NCI-H1694 (cell line): Measurements from ENCODE around the gene ATPAF2.

ENCODE experiments used
- DNase-seq: peaks from one replicate; lab custom pipeline; 2025; lab: John Stamatoyannopoulos, UW

ATPAF2 gene

DNA sequence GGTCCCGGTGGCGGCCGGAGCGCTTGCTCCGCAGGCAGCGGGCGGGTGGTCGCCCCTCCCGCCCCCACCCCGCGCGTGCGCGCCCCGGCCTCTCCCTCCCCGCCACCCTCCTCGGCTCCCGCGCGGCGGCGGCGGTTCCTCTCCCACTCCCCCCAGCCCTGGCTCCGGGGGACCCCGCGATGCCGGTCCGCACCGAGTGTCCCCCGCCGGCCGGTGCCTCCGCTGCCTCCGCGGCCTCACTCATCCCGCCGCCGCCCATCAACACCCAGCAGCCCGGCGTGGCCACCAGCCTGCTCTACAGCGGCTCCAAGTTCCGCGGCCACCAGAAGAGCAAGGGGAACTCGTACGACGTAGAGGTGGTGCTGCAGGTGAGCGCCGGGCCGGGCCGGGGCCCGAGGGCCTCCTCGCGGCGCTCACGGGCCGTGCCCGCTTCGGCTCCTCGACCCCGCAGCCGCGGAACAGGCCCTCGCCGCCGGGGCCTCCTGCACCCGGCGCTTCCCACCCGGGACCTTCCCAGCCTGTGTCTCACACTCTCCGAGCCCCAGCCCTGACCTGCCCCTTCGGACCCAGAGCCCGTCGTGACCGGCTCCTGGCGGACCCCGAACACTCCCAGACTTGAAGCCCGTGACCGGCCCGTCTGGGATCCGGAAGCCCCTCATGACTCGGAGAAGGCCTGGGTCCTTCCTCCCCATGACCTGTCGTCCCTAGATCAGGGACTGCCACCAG, 730 bp upstream of the ATPAF2 start:
- no peak for DNase-seq

DNA sequence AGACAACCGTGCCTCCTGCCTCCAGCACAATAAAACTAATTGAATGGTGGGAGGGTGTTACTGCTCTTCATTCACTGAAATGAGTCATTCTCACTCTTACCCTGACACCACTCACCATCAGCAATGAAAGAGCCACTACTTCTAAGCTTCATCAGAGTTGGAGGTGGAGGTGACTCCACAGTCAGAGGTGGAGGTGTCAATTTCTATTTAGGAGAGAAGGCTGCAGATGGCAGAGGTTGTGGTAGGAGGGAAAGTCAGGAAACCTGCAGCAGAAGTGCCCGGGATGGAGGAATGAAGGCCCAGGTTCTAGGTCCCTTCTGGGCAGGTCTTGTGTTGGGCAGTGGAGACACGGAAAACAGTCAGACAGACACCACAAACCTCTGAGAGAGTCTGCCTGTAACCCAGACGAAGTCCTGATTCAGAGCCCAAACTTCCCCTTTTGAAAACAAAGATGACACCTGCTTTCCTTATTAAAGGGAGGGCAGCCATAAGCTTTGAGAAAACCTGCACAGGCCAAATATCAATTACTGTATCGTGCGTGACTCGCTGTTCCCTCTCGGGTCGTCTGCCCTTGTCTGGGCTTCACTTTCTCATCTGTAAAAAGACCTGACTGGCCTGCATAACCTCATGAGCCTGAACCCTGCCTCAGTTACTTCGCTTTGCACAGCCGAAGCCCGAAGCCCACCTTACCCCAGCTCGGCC, 668 bp downstream of the ATPAF2 start:
- no peak for DNase-seq

DNA sequence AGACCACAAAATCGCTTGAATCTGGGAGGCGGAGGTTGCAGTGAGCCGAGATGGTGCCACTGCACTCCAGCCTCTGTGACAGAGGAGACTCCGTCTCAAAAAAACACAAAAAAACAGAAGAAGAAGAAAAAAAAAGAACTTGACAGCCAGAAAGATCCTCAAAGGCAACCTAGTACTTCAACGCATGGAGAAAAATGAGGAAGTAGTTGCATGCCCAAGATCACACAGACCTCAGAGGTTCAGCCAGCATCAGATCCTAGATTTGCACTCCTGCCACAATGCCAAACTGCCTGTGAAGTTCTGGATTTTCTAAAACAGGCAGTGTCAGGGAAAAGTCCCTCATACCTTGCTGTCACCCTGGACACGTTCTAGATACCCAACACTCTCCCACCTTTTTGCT, 1.5 kb downstream of the ATPAF2 start:
- DNase-seq = no peak

DNA sequence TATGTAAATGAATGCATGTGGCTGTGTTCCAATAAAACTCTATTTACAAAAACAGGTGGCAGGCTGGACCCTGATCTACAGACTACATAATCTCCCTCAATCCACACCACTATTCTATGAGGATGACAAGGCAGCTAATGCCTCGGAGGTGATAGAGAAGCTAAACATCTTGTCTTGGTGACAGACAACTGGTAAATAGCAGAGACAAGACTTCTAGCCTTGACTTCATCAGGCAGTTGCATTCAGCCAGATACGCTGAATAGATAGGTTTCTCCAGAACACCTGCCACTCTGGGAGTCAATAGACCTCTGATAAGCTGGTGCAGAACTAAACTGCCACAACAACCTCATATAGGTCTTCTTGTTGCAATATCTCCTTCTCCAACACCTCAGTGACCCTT, 3.3 kb downstream of the ATPAF2 start:
- no peak for DNase-seq

DNA sequence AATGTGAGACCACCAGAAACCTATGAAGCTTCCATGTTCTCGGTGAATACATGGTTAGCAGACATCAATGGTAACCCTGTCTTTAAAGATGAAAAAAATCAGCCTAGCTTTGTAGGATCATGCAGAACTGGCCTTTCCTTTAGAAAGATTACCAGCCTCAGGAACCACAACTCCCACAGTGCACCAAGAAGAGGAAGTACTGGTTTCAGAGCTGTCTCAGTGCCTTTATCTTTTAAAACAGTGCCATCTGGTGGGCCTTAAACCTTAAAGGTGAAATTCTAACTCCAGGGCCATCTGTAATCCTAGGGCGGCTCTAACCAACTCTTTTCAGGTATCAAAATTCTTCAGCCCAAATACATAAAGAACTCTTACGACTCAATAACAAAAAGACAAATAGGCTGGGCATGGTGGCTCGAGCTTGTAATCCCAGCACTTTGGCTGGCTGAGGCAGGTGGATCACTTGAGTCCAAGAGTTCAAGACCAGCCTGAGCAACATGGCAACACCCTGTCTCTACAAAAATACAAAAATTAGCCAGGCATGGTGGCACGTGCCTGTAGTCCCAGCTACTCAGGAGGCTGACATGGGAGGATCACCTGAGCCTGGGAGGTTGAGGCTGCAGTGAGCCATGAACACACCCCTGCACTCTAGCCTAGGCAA, 5.4 kb downstream of the ATPAF2 start:
- peak; percentile 94 for DNase-seq

DNA sequence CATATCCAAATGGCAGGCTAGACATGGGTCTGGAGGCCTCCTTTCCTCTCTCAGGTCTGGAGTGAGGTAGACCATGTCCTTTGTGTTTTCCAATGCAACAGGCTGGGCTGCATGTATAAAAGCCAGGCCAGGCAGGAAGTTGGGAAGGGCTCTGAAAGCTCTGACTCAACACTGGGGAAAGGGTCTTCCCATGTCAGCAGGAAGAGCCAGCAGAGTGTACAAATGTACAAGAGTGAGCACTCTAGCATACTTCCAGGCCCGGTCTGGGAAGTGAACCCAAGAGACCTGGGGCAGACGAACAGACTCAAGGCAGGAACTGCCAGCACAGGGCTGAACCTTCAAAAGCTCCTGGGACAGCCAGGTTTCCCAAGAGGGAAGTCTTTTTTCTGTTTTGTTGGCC, 7.0 kb downstream of the ATPAF2 start:
- no peak for DNase-seq

DNA sequence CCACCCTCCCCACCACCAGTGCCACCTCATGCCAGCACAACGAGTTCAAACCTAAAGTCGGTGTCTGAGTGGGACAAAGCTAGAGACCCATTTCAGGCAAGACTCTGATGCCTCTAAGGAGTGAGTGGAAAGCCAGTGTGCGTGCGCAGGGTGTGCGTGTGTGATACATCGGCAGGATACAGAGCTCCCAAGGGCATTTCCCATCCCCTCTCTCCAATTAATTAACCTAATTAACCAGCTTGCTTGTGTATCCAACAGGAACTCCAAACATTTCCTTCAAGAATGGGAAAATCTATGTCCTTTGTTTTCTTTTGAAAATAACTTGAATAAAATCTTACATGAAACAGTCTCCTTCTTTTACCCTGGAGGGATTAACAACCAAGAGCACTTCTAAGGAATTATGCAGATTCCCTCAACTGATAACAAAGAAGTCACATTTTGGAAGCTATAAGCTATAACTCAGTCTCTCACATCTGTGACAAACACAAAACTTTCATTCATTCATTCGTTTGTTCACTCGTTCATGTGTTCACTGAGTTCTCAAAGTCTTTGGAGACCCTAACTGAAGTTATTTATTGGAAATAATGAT, 9.9 kb downstream of the ATPAF2 start:
- DNase-seq = no peak

DNA sequence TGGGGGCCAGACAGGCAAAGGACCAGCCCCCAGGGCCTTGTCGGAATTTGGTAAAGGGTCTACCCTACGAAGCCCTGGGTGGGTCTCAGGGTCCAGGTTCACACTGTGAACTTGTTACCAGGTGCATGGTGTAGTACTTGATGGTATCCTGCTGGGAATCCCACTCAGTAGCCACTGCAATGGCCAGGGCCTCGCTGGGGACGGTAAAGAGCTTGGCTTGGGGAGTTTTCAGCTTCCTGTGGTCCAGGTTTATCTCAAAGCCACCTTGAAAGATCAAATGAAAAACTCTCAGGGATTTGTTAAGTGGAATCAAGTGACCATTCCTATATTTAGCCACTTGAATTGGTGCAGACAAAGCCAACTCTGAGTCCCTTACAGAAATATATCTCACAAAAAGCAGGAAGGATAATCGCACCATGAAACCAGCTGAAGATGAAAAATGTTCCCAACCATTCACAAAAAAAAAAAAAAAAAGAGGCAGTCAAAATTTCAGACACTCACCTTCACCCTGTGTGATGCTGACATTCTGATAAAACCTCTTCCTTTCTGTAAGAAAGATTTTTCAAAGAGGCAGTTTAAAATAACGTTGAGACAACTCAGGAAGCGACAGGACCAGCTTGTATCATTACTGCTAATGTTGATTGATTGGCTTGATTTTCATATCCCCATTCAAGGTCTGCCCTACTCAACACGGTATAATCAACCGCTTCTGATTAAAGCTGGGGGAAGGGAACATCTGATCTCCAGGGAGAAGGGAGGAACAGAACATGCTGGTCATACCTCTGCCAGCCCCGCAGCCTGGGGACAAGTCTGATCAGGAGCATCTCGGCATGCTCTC, 10.6 kb downstream of the ATPAF2 start:
- DNase-seq = peak; percentile 67

DNA sequence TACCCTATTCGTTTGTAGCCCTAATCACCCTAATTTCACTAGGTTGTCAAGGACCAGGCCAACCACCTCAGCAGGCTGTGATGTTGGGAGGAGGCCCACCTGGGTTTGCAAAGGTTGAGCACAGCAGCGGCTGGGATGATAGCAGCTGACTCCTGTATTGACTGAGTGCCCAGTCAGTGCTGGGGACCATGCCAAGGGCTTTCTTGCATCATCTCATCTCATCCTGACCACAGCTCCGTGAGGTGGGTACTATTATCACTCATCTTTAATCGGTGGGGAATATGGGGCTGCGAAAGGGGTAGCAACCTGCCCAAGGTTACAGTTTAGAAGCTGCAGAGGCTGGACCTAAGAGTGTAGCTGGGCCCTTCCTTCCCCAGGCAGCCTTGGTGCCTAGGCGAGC, 11.7 kb downstream of the ATPAF2 start:
- DNase-seq = no peak

DNA sequence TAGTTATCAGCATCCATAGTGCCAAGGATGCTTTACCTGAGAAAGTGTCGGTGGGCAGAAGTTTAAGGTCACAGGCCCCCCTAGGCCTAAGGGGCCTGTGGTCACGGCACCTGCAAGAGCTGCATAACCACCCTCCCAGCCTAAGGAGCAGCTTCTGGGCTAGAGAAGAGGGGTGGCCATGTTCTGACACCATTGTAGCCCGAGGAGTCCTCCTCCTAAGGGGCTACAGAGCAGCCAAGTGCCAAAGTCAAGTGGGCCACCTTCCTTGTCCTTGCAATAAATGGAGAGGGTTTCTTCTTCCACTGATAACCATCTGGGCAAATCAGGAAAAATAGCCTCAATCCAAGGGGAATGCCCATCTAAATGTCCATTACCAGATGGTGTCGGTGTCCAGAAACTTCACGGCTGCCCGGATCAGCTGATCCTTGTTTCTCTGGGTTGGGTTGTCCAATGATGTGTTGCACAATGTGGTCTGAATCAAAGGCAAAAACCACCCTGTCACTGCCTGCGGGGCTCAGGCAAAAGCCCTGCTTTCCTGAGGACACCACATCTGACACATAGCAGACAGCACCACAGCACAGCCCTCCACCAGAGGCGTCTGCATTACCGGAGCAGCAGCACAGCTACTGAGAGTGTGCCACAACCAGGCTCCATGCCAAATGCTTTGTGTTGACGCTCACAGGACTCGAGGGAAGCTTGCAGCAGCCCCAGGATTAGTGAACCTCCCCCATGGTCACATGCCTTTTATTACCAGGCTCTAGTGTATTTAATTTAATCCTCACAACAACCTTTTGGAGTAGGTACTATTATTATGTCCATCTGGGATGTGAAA, 12.8 kb downstream of the ATPAF2 start:
- DNase-seq = peak; percentile 97

DNA sequence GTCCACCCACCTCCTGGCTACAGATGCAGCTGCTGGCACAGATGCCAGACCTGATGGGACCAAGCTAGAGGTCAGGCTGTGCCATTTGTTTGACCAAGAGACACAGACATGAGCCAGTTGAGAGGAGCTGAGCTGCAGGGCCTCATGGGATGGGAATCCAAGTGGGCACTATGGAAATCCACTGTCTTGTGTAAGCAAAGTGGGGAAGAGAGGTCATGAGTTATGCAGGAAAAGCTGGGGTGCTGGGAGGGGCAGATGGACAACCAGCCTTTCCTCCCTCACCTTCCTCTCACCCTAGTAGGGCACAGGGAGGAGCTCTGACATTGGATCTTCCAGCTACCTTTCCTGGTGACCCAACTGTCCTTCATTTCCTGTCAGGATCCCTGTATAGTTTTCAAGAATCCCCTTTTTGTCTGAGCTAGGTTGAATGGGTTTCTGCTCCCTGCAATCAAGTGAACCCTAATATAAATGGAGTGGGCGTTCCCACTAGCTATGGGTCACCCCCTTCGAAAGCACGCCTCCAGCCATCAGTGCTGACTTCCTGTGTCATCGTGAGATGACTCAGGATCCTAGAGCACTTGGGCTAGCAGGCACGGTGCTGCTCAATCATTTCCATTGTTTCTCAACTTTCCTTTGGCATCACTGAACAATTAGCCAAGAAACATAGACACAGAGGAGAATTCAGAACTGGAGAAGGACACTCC, 13.6 kb downstream of the ATPAF2 start:
- DNase-seq = no peak

DNA sequence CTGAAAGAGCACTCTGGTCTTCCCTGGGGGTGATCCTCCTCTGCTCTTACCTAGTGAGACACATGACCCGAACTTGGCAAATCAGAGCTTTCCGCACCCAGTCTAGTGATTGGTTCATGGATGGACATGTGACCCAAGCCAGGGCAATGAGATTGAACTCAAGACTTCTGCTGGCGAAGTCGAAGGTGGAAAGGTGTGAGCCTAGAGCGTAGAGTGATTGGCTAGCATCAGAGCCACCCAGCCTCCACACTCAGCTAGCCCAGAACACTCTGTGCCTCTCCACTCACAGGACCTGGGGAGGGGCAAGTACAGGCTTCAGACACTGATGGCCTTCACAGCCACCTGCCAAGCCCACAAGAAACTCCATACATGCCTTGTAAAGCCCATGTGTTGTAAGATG, 17.6 kb downstream of the ATPAF2 start:
- no peak for DNase-seq

DNA sequence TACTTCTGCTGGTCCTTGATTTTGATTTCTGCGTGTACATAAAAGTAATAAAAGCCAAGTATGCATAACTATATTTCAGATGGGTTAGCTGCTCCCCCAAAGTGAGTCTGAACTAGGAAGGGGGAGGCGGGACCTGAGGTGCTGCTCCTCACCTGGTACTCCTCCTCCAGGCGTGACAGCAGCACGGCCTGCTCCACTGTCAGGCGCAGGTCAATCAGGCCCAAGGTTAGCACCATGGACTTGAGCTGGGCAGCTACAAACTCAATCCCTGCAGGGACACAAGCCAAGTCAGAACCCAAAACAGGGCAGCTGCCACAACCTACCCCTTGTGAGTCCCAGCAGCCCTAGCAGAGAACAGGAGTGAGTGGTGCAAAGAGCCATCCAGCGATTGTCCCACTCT, 18.0 kb downstream of the ATPAF2 start:
- DNase-seq = no peak

DNA sequence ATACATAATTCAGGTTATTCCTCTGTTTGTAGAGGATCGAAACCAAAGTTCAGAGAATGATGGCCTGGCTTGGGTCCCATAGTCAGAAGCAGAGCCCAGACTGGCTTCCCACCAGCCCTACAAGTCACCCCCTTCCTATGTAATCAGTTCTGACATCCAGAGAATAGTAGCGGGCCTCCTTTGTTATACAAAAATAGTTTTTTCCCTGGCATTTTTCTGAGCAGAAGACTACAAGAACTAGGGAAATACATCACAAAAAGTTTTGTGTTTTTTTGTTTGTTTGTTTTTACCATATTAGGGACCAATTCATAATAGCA, 19.2 kb downstream of the ATPAF2 start:
- no peak for DNase-seq

DNA sequence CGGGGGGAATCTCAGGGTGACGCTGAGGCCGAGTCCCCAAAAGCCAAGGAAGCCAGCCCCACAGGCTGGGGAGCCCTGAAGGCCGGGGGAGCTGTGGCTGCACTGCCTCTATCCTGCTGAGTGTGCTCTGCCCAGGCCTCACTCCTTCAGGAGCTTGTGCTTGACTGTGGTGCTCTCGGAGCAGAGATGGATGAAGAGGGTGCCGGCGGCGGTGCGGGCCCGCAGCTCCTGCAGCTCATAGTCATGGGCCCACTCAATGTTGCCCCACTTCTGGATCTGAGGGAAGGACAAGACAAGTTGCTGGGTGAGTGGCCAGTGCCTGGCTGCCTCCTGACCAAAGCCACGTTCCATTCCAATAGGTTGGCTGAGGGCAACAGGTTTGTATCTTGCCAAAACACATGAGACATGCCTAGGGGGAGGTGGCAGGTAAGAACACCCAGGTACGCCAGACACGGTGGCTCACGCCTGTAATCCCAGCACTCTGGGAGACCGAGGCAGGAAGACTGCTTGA, 20.5 kb downstream of the ATPAF2 start:
- no peak for DNase-seq

DNA sequence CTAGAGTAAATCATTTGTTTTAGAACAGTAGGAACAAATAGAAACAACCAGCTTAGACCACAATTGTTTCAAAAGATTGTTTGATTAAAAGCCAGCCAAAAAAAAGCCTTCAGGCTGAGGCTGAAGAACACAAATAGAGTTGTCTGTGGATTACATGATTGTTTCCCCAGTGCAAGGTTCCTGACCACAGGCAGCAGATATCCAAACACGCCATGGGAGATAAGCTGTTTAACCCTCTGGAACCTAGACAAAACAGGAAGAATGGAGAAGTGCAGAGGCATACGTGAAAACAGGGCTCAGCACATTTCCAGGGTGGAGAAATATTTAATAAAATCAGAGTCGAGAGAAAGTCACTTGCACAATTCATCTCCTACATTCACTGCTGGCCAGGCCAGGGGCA, 21.0 kb downstream of the ATPAF2 start:
- no peak for DNase-seq

DNA sequence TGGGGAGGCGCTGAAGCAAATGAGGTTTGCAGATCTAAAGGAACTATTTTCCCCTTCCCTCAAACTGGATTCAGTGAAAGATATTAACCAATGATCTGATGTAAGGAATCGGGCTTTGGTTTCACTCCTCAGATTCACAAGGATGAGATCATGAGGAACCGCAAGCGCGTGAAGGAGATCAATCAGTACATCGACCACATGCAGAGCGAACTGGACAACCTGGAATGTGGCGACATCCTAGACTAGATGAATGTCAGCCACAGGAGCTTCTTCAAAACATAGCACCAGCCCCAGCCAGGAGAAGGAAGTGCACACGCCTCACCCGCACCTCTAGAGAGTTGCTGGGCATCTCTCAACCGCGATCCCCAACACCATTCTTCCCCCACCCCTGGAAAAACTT, 22.5 kb downstream of the ATPAF2 start:
- no peak for DNase-seq

DNA sequence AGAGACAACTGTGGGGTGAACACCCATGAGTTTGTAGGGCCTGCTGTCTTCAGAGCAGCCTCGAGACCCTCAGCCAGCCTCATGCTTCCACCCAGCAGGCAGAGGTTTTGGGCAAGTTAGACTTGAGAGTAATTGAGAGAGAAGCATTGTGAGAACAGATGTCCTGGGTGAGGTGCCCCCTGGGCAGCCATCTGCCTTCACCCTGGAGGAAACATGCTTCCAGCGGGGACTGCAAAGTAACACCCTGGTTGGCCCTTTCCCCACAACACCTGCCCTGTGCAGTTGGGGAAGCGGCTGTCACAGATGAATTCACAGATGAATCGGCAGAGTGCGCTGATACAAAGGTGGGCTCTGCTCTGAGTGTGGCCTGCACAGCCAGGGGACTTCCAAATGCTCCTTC, 23.4 kb downstream of the ATPAF2 start:
- DNase-seq = peak; percentile 97

DNA sequence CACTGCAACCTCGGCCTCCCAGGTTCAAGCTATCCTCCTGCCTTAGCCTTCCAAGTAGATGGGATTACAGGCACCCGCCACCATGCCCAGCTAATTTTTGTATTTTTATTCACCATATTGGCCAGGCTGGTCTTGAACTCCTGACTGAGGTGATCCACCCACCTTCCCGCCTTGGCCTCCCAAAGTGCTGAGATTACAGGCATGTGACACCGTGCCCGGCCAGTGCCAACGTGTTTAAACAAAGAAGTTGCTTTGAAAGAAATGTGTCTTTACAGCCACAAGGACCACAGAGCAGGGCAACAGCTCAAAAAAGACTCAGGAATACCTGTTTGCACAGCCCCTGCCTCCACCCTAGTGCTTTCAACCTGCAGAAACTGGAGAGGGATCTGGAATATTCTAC, 25.0 kb downstream of the ATPAF2 start:
- DNase-seq = no peak

DNA sequence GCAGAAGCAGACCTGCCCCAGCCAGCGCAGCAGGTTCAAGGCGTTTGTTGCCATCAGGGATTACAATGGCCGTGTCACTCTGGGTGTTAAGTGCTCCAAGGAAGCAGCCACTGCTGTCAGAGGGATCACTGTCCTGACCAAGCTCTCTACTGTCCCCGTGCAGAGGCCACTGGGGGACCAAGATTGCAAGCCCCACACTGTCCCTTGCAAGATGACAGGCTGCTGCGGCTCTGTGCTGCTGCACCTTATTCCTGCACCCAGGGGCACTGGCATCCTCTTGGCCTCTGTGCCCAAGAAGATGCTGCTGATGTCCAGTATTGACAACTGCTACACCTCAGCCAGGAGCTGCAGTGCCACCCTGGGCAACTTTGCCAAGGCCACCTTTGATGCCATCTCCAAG, 27.7 kb downstream of the ATPAF2 start:
- no peak for DNase-seq
